KBM-7 (cell line): ENCODE data around the gene TPBGL.
A peak's percentile ranks its signal among the peaks of the same experiment; 100 is the strongest.

Experiments used
- DNase-seq: peaks from one replicate; pipeline ENCODE4 v3.0.0-alpha.2; 2015
- in situ Hi-C: fragments of 300-500 bp; cut with MboI; formaldehyde crosslinking; loops from 2 replicates; pipeline ENCODE4 v1.14.3; 2020; ENCODE audit warnings: low sequenced_read_pairs, low pct_unique_long_range_greater_than_20kb, mixed read lengths

The TPBGL gene

DNA sequence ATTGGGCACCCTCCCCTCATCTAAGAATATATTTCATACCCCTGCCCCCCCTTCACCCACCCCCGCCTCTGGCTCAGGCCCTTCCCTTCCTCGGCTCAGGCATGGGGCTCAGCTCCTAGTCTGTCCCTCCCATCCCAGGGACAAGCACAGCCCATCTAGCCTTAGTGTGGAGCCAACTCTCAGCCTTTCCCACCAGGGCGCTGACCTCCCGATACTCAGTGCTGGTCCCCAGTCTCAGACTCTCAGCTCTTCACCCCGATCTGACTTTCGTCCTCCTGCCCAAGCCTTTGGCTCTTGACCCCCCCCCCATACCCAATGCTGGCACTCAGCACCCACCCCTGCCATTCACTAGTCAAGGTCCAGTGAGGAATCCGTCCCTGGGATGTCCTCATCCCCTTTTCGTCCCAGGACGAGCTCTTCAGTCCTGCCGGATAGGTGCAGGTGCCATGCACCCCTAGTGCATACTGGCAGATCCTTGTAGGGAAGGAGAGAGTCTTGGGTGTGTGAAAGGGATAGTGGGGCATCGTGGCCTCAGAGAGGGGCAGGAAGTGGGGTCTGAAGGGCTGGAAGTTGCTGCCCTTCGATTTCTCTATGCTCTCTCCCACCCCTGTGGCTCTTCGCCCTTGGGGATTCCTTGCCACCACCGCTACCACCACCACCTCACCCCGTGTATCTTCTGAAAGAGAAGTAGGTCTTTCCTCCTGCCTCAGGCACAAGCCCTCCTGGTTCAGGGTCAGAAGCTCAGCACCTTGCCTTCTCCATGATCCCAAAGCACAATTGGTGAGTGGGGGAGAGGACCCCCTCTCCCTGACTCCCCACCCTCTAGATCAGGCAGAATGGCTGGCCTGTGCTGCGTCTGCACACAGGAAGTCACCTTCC, 2.4 kb downstream of the TPBGL start:
- no peak for DNase-seq
- in situ Hi-C loops: no loop called here

DNA sequence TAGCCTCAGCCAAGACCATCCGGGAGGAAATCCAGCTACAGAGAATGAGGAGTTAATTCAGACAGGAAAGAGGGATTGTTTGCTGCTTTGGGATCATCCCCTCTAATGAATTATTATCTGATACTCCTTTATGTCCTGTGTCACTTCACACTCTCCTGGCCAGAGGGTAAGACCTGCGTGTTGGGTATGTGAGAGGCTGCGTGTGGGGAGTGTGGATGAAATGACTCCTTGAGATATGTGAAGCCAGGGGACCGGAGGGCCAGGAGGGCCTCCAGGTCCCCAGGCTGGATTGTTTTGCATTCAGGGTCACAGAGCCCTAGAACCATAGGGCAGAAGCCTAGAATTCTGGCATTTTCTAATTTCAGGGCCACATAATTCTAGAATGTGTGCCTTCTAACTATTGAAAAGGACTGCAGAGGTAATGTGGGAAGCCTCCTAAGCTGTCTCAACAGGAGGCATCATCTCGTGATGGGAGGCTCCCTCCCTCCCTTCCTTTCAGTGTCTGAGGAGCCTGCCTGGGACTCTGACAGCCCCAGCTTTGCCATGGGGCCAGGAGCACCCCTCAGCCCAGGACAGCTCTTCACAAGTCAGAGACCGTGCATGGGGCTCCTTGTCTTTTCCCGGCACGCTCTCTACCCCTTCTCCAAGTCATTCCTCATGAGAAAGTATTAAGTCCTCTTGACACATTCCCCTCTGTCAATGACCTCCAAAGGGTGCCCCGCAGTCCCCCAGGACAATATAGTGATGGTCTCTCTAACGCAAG, 3.7 kb downstream of the TPBGL start:
- in situ Hi-C loops: no loop called here
- DNase-seq: no peak

DNA sequence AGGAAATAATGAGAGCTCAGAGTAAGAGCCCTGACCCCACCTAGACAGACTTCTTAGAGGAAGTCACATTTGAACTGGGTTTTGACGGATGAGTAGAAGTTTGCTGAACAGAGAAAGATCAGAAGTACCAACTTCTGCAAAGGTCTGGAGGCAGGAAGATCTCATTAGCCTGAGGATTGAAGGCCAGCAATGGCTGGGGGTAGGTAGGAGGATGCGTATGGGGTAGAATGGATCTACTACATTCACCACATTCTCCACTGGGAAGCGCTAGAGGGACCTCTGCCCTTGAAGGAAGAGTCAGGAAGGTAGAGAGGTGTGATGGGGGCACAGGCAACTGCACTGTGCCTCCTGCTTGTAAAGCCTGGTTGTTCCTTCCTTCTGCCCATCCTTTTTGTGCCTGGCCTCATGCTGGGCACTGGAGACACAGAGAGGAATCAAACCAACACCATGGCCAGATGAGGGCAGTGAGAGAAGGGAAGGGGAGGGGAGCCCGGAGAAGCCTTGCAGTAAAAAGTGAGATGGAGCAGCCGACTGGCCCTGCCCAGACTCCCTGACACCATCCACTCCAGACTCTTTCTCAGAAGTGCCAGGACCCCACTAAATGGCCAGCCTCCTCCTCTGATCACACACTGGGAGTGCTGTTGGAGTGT, 4.9 kb downstream of the TPBGL start:
- in situ Hi-C loops: no loop called here
- DNase-seq: peak; percentile 37

DNA sequence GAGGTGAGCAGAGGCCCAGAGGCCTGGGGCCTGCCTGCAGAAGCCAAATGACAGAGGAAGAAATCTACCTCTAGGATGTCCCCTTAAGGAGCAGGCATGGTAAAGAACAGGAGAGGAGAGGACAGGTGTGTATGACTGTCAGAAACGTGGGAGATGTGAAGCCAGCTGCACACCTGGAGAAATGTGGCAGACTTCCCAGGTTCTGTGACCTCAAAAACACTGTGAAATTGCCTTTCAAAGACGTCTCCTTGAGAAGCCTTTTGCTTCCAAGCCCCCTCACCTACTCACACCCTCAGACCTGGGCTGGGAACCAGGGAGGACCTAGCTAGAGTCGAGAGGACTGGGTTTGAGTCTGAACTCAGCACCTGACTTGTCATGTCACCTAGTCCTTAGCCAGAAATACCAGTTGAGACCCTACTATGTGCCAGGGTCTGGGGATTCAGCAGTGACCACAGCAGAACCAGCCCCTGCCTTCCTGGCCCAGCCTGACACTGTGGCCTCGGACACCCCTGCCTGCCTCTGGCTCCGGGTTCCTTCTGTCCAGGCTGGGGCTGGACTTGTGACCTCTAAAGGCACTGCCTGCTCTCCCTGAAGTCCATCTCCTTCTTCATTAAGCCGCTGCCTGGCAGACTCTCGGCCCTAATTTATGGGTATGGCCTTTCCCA, 5.6 kb downstream of the TPBGL start:
- DNase-seq: no peak
- in situ Hi-C loops: no loop called here

DNA sequence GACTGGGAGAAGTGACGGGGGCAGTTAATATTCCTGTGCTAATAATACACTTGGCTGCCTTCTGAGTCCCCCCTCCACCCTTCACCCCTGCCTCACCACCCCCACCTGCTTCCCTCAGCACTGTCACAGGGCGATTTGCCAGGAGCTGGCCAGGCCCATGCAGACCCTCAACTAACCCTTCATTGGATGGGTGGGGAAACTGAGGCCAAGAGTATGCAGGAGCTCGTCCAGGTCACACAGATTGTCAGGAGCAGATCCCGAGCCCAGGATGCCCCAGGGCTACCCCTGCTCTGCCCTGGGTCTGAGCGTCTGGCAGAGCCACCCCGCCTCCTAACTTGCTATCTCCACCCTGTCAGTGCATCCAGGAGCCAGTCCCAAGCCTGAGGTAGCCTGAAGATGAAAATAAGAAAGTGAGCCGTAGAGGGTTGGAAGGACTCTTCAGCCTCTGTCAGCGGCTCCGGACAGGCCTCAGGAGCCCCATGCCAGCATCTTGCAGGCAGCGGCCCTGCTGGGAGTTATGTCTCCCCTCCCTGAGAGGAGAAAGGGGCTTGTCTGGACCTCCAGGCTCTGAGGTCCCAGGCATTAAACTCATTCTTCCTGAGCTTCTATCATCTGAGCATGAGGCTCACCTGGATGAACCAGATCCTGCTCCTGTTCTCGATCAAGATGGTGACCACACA, 6.2 kb downstream of the TPBGL start:
- DNase-seq: no peak
- in situ Hi-C loops: no loop called here

DNA sequence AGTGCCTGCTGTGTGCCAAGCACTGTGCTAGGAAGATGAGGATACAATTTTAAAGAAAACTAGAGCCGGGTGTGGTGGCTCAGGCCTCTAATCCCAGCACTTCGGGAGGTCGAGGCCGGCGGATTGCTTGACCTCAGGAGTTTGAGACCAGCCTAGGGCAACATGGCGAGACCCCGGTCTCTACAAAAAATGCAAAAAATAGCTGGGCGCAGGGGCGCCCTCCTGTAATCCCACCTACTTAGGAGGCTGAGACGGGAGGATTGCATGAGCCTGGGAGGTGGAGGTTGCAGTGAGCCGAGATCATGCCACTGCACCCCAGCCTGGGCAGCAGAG, 8.3 kb downstream of the TPBGL start:
- in situ Hi-C loops: no loop called here
- no peak for DNase-seq

DNA sequence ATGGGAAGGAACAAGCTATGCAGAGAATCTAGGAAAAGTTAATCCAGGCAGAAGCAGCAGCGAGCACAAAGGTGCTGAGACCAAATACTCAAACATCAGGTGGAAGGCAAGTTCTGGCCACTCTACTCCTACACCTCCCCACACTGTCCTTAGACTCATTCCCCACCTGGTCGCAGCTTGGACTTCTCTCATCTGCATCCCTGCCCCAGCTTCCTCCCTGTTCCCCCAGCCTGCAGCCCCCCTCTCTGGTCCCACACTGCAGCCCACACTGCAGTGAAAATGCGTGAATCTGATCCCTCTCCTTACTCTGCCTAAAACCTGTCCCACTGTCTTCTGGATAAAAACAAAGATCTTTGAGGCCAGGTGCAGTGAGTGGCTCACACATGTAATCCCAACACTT, 9.1 kb downstream of the TPBGL start:
- in situ Hi-C loops: no loop called here
- no peak for DNase-seq

DNA sequence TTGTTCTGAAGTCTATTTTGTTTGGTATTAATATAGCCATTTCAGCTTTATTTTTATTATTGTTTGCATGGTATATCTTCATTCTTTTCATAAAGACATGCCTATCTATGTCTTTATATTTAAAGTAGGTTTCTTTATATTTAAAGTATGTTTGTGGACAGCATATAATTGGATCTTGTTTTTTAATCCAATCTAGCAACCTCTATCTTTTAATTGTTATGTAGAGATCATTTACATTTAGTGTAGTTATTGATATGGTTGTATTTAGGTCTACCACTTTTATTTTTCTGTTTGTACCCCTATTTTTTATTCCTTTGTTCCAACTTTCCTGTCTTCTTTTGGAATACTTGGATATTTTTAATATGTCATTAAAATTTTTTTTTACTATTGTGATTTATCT, 13.8 kb downstream of the TPBGL start:
- no peak for DNase-seq
- in situ Hi-C loops: no loop called here

DNA sequence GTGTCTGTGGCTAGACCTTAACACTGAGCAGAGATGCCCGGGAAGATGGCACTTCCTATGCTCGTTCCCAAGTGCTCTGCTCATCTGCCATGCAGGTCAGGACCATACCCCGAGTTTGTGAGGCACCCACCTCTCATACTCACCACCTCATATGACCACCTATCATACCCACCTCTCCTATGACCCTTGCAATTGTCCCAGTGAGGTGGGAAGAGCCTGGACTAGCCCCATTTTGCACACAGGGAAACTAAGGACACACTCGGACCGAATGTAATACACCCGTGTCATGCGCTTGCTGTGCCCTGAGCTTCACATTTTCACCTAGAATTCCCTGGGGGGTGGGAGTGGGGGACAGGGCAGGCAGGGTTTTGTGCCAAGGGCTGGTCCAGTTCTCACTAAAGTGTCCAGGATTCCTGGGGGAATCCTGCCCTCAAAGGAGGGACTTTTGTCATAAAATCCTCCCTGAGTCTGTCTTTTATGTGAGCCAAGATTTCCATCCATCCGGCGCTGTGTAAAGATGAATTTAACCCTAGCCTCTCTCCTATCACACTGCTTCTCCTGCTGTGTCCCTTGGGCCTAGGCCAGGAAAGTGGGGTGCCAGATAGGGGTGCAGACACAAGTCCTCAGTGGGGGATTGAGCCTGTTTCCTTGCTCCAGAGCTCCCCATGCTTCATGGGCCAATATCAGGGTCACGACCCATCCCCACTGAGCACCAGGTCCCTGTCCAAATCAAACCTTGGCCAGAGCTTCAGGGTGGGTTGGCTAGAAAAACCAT, 20.0 kb downstream of the TPBGL start:
- DNase-seq: peak; percentile 25
- in situ Hi-C loops: no loop called here

DNA sequence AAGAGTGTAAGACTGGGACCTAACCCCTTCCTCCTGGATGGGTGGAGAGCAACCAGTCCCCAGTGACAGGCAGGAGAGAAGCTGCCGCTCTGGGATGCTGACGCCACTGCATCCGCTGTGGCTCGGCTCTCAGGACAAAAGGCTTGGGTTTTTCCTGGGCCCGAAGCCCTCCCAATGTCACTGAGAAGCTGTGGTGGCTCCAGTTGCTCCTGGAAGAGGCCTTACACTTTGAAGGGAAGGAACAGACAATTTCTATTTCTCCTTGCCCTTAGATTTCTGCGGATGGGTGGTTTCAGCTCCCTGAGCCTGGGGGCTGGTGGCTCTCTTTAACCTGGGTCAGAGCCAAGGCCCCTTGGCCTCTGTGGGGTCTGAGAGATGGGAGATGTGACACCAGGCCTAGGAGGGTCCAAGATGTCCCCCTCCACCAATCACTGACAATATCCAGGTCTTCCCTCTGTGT, 21.4 kb downstream of the TPBGL start:
- DNase-seq: peak; percentile 20
- in situ Hi-C loops: no loop called here

DNA sequence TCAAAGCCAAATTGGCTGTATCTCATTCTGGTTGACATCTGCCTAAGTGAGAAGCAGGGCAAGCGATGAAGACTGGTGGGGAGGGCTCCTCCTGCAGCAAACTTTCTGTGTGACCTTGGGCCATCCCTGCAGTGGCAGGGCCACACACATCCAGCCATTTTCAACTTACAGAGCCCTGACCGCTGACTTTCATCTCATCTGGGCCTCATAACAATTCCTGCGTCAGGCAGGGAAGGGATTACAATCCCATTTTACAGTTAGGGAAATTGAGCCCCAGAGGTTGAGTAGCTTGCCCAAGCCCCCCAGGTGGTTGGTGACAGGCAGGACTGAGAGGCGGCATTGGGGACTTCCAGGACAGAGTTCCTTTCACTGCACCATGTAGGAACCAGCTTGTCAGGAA, 21.9 kb downstream of the TPBGL start:
- no peak for DNase-seq
- in situ Hi-C loops: no loop called here

DNA sequence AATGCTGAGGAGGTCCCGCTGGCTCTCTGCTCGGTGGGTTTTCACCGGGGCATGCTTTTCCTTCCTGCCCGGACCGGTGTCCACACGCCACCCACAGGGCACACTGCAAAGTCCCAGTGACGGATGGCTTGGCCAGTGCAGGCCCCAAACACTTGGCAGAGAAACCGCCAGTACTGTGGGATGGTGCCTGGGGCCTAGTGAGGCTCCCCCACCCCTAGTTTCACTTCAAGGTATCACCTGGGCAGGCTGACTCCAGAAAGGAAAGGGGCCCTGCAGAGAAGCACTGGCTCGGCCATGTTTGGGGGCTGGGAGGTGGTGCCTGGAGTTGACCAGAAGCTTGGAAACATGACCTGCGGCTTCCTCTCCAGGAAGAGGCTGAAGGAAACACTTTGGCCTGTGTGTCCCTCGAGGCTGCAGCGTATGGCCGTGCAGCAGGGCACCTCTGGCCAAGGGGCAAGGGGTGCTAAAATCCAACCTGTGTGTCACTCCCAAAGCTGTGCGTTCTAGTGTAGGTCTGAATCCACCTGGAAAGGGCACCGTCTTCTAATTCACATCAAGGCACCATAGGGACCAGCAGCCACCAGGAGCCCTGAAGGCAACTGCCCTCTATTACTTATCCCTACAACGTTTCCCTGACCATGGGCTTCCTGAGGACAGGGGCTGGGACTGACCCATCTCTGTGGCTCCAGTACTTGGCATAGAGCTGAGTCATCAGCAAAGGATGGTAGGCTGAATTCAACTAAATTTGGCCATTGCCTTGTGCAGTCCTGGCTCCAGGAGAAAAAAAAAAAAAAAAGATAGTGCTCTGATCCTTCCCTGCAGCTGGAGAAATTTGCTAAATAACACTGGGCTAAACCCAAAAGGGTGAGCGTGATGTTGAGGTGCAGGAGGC, 22.6 kb downstream of the TPBGL start:
- in situ Hi-C loops: no loop called here
- no peak for DNase-seq

DNA sequence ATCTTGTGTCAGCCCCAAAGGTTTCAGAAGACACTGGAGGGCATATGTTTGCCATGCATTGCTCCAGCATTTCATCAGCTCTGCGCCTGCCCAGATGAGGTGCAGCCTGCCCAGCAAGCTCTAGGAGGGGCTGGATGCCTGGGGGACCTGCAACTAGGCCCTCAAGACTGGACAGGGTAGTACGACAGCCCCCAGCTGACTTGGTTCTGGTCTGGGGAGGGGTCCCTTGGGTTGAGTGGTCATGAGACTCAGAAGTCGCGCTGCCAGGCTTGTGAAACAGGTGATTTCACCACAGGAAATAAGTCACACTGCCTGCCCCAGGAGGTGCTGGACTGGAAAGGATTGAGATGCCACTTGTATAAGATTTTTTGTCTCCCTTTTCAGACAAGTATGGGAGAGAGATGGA, 23.4 kb downstream of the TPBGL start:
- in situ Hi-C loops: no loop called here
- no peak for DNase-seq

DNA sequence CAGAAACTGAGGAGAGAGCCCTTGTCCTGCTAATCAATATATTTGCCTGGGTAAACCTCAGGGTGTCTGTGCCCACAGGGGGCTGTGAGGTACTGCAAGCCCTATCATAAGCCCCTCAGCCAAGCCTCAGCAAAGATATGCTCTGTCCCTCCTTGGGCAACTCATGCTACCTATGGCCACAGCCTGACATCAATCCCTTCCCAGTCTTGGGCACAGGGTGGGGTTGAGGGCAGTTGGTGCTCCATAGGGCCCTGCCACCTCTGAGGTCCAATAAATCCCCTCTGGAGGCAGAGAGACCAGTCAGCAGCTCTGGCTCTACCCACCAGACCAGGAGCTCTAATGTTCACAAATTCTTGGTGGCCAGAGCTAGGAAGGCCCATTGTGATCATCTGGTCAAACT, 23.8 kb downstream of the TPBGL start:
- DNase-seq: no peak
- in situ Hi-C loops: no loop called here

DNA sequence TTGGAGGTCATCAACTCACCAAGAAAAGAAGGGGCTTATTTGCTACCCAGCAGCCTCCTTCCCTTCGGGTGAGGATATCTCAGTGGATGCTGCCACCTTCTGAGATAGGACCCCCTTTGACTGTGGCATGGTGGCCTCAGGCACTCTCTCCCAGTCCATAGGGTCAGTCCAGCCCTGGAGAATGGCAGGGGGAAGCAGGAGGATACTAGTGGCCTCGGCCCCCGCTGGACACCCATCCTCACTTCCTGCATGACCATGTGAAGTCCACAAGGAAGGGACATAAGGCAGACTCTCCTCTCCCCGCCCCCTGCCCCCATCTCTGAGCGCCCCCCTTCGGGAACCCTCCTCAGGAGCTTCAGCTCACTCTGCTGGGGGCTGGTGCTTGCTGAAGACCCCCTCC, 24.4 kb downstream of the TPBGL start:
- in situ Hi-C loops: no loop called here
- no peak for DNase-seq

DNA sequence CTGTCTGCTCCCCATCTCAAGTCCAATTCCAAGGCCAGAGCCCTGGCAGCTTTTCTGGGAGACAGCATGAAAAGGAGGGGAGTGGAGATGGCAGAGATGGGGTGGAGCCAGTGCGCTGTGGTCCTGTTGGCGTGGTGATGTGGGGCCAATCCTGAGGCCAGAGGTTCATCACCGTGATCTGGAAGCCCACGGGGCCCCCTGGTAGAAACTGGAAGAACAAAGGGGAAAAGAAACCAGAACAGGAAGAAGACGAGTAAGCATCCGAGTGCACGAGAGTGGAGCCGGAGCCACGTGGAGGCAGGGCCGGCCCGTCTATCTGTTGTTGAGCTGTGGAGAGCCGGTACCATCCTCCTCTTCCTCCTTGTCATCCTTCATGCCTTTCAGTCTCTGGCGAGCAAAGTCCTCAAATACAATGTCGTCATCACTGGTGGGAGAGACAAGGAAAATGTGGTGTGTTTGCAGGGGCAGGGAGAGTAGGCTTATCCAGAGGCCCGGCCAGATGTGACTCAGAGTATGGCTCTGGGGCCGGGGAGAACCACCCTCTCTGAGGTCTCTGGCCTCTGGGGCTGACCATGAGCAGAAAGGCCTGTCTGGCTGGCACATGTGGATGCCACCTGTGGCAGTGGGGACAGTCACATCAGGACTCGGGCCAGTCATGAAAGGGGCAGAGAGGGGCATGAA, 25.4 kb downstream of the TPBGL start:
- in situ Hi-C loops: no loop called here
- no peak for DNase-seq
